Measurements from ENCODE around the gene SLC22A23. TPM values are rescaled to one million over a fixed set of nuclear protein-coding genes. Genes with fewer than 3 reads are reported as not detected.

Gene SLC22A23
- total and polyA plus RNA-seq, 12 donors, result 2.3 to 18.5 (median 5.3) TPM

DNA sequence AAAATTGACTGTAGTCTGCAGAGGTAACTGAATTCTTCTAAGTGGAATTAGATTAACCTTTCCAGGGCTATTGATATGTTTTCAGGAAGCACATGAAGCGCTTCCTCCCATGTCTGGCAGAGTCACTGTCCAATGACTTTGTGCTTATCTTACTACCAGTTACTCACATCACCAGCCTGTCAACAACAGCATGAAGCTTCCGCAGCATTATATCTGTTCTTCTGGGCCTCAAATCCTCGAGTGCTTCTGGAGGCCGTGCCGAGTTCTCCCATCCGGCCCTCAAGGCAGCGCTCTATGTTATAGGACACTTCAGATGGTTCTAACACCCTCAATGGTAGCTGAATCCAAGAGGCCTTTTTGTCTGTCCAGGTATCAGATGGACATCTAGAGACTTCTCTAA, 164.9 kb downstream of the SLC22A23 start:
- H3K27me3 ChIP-seq, result no peaks in the 10 kb centered on the region
- intact Hi-C loops (cut with DNase I), result no loop called here
- H3K27ac ChIP-seq, result no peak overlapping the region
- TF ChIP-seq POLR2A (IDR thresholded peaks at IDR 0.05) (no peak), CTCF (IDR thresholded peaks at IDR 0.05) (no peak)
- 75 to 88% (median 86%) methylated on average over 7 of the region's 7 CpGs for WGBS, 4 donors
- H3K4me3 ChIP-seq, result no peak overlapping the region
- H3K36me3 ChIP-seq (replicated peaks in 1 of 2), result no peaks in the 10 kb centered on the region
- H3K4me1 ChIP-seq (replicated peaks in 1 of 2), result no peaks in the 10 kb centered on the region
- no peaks in the 10 kb centered on the region for H3K9me3 ChIP-seq (replicated peaks in 1 of 3)
- no peak for DNase-seq

DNA sequence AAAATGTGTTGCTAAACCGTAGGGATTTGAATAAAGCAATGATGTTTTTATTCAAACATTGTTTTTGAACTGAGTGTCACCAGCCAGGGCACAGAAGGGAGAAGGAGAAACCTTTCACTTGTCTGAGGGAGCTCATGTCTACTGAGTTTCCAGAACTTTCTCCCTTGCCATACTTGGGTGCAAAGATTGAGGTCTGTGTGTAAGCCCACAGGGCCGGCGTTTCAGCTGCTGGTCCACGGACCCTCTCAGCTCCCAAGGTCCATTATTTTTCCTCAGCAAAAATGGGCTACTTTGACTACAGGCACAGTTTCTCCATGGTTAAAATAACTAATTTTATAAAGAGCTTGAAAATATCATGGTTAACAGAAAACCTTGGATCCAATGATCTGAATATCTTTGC, 165.5 kb downstream of the SLC22A23 start:
- TF ChIP-seq POLR2A (IDR thresholded peaks at IDR 0.05), result no peak
- no peak for TF ChIP-seq CTCF (IDR thresholded peaks at IDR 0.05)
- Histone ChIP-seq H3K27ac (no peak overlapping the region), H3K36me3 (replicated peaks in 1 of 2) (no peaks in the 10 kb centered on the region), H3K9me3 (replicated peaks in 1 of 3) (no peaks in the 10 kb centered on the region), H3K27me3 (no peaks in the 10 kb centered on the region), H3K4me3 (no peak overlapping the region), H3K4me1 (replicated peaks in 1 of 2) (no peaks in the 10 kb centered on the region)
- intact Hi-C loops (cut with DNase I), result no loop called here
- WGBS, 4 donors, result 94 to 98% (median 95%) methylated on average over 2 to 4 of the region's 4 CpGs
- DNase-seq, result peak in 1 of 7 donors; percentile 1

DNA sequence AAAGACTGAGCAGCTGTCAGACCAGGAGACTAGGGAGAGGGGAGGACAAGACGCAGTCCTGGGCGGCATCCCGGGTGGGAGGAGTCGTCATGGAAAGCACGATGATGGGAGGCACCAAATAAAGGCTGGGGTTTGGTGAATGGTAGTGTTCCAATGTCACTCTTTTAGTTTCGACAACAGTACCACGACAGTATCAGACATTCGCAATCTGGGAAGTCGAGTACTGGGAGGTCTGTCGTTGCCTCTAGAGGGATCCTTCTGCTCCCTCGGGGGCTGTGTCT, 166.0 kb downstream of the SLC22A23 start:
- Histone ChIP-seq H3K27me3 (no peaks in the 10 kb centered on the region), H3K27ac (no peak overlapping the region), H3K36me3 (replicated peaks in 1 of 2) (no peaks in the 10 kb centered on the region), H3K9me3 (replicated peaks in 1 of 3) (no peaks in the 10 kb centered on the region), H3K4me3 (no peak overlapping the region), H3K4me1 (replicated peaks in 1 of 2) (no peaks in the 10 kb centered on the region)
- intact Hi-C loops (cut with DNase I), result no loop called here
- WGBS, 4 donors, result 78 to 89% (median 83%) methylated on average over 11 of the region's 11 CpGs
- TF ChIP-seq CTCF (IDR thresholded peaks at IDR 0.05) (no peak), POLR2A (IDR thresholded peaks at IDR 0.05) (no peak)
- no peak for DNase-seq

DNA sequence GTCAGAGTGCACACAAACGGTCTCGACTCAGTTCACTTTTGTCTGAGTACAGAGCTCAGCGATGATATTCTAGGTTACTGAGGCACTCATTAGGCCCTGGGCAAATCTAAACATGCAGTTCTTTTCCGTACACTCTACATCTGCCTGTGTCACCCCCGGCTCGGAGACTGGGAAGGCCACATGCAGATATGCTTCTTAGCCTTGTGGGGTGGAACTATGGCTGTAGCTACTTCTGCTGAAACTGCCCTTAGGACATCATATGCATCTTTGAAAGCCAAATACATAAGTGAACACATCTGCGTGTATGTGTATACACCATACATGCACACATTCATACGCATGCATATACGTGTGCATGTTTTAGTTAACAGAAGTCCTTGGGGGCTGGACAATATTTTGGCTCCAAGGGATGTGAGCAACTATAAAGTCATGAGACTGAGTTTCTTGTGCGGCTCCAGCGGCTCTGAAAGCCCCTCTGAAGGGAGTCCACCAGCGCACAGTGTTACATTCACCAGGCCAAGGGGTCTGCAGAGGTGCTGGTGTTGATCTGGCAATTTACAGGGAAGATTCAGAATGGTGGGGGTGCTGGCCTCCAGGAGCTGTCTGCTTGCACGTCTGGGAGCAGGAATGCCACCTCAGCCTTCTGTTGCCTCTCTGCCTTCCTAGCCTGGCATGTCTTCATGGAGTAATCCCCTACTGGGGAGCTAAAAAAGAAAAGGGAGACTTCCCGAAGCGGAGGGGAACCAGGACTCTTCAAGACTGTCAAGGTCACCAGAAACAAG, 166.5 kb downstream of the SLC22A23 start:
- intact Hi-C loops (cut with DNase I), result no loop called here
- TF ChIP-seq POLR2A (IDR thresholded peaks at IDR 0.05), result no peak
- no peak for TF ChIP-seq CTCF (IDR thresholded peaks at IDR 0.05)
- 87 to 91% (median 88%) methylated on average over 15 of the region's 15 CpGs for WGBS, 4 donors
- peak in 2 of 7 donors; percentile 3 to 6 for DNase-seq
- no peak overlapping the region for H3K27ac ChIP-seq
- H3K4me1 ChIP-seq (replicated peaks in 1 of 2), result no peaks in the 10 kb centered on the region
- H3K4me3 ChIP-seq, result no peak overlapping the region
- no peaks in the 10 kb centered on the region for H3K27me3 ChIP-seq
- no peaks in the 10 kb centered on the region for H3K9me3 ChIP-seq (replicated peaks in 1 of 3)
- no peaks in the 10 kb centered on the region for H3K36me3 ChIP-seq (replicated peaks in 1 of 2)

Measured in adrenal gland (tissue), 12 donors.